H1 (cell line): Measurements from ENCODE around the gene SUPT20H. TPM values are rescaled to one million over a fixed set of nuclear protein-coding genes. Genes with fewer than 3 reads are reported as not detected.

ENCODE experiments used
- CTCF ChIA-PET: fragments of 300-600 bp; sonication (Branson Sonifier 250); formaldehyde crosslinking; loops from one replicate; lab custom pipeline; 2021; ENCODE audit not compliant: partially characterized antibody; lab: Charles Lee
- POLR2A ChIA-PET: fragments of 300-600 bp; sonication (Branson Sonifier 250); formaldehyde crosslinking; loops from one replicate; lab custom pipeline; 2021; ENCODE audit warnings: inconsistent platforms; ENCODE audit not compliant: partially characterized antibody; lab: Charles Lee
- DNase-seq, 2 experiments: peaks; one replicate each; pipeline versions ENCODE4 v3.0.0 to v3.0.0-alpha.2; 2010 to 2022; ENCODE audit warnings: low spot score in 2 of 2, low read depth in 1 of 2, mixed read lengths in 1 of 2
- FAIRE-seq: peaks from 2 replicates; lab custom pipeline; 2011; peaks lifted over from hg19 to GRCh38; lab: Jason Lieb, UNC
- H2AFZ ChIP-seq: 2 replicates; pipeline ENCODE4 v1.8.1; 2012; ENCODE audit warnings: low read length, inconsistent platforms
- H2AK5ac ChIP-seq: 2 replicates; pipeline ENCODE4 v1.6.1; 2013; ENCODE audit warnings: low read depth, low read length
- H2BK120ac ChIP-seq: replicated peaks from 2 replicates; pipeline ENCODE3; 2013; ENCODE audit warnings: low read depth, low read length, inconsistent platforms
- H2BK12ac ChIP-seq: 2 replicates; pipeline ENCODE4 v1.6.1; 2013; ENCODE audit warnings: low read depth, low read length
- H2BK15ac ChIP-seq: 2 replicates; pipeline ENCODE4 v1.6.1; 2013; ENCODE audit warnings: low read length
- H2BK20ac ChIP-seq: 2 replicates; pipeline ENCODE4 v1.6.1; 2013; ENCODE audit warnings: low read length
- H2BK5ac ChIP-seq: 2 replicates; pipeline ENCODE4 v1.6.1; 2013; ENCODE audit warnings: low read depth, low read length
- H3K14ac ChIP-seq: 2 replicates; pipeline ENCODE4 v1.6.1; 2013; ENCODE audit warnings: inconsistent platforms; ENCODE audit not compliant: insufficient read length
- H3K18ac ChIP-seq: 2 replicates; pipeline ENCODE4 v1.6.1; 2013; ENCODE audit warnings: low read length; ENCODE audit errors: extremely low read depth
- H3K23ac ChIP-seq: 2 replicates; pipeline ENCODE4 v1.6.1; 2013; ENCODE audit warnings: inconsistent platforms; ENCODE audit not compliant: insufficient read length
- H3K23me2 ChIP-seq: 2 replicates; pipeline ENCODE4 v1.6.1; 2013; ENCODE audit warnings: low read depth, low read length
- H3K27ac ChIP-seq: 2 replicates; pipeline ENCODE4 v1.6.1; 2011; ENCODE audit warnings: low read depth, low read length, inconsistent platforms
- H3K27me3 ChIP-seq, 4 experiments: replicated peaks in 1 of 4; 1 replicate in 1 of 4; 2 replicates in 3 of 4; pipeline versions ENCODE4 v1.6.1 to v1.8.1; 2011 to 2013; ENCODE audit warnings: low read length in 3 of 4, mild to moderate bottlenecking in 3 of 4, inconsistent platforms in 2 of 4, mixed read lengths in 2 of 4, moderate library complexity in 1 of 4; ENCODE audit not compliant: control insufficient read depth in 3 of 4, insufficient read depth in 3 of 4; ENCODE audit errors: extremely low read depth in 1 of 4
- H3K36me3 ChIP-seq, 4 experiments: 2 replicates each; pipeline versions ENCODE4 v1.6.1 to v1.8.1; 2011 to 2013; ENCODE audit warnings: mild to moderate bottlenecking in 4 of 4, low read length in 3 of 4, moderate library complexity in 2 of 4, control low read depth in 1 of 4, inconsistent platforms in 1 of 4; ENCODE audit not compliant: insufficient read depth in 4 of 4, control insufficient read depth in 2 of 4
- H3K4ac ChIP-seq: replicated peaks from 2 replicates; pipeline ENCODE3; 2013; ENCODE audit warnings: low read length, low read depth, mixed read lengths, inconsistent platforms; ENCODE audit not compliant: insufficient read length
- H3K4me1 ChIP-seq, 4 experiments: replicated peaks in 1 of 4; 1 replicate in 1 of 4; 2 replicates in 3 of 4; pipeline versions ENCODE4 v1.6.1 to v1.8.1; 2011 to 2013; ENCODE audit warnings: low read length in 3 of 4, inconsistent platforms in 2 of 4, mixed read lengths in 1 of 4; ENCODE audit not compliant: insufficient read depth in 4 of 4, control insufficient read depth in 3 of 4
- H3K4me2 ChIP-seq, 2 experiments: 2 replicates each; pipeline versions ENCODE4 v1.6.1 to v1.8.1; 2011 to 2013; ENCODE audit warnings: low read depth in 2 of 2, low read length in 2 of 2, control low read depth in 1 of 2, inconsistent platforms in 1 of 2, mild to moderate bottlenecking in 1 of 2; ENCODE audit not compliant: insufficient read depth in 1 of 2
- H3K4me3 ChIP-seq, 4 experiments: fragments of 200-600, 300-600 bp in 1 of 4; sonication (generic), shearing (Covaris generic), sonication (Bioruptor Twin) in 1 of 4; 2 replicates each; pipeline versions ENCODE4 v1.5.1 to v1.8.1; 2011 to 2016; ENCODE audit warnings: low read length in 4 of 4, low read depth in 3 of 4, control low read depth in 2 of 4, inconsistent platforms in 2 of 4, mild to moderate bottlenecking in 2 of 4, mixed read lengths in 1 of 4, moderate library complexity in 1 of 4; ENCODE audit not compliant: insufficient read depth in 2 of 4; ENCODE audit errors: extremely low read depth in 1 of 4
- H3K56ac ChIP-seq: replicated peaks from 2 replicates; pipeline ENCODE3; 2013; ENCODE audit warnings: low read depth, mild to moderate bottlenecking, mixed read lengths, low read length, inconsistent platforms; ENCODE audit not compliant: insufficient read length
- H3K79me1 ChIP-seq: 2 replicates; pipeline ENCODE4 v1.6.1; 2013; ENCODE audit warnings: low read depth, low read length, control low read depth
- H3K79me2 ChIP-seq, 2 experiments: 2 replicates each; pipeline versions ENCODE4 v1.6.1 to v1.8.1; 2012 to 2013; ENCODE audit warnings: low read length in 2 of 2, mild to moderate bottlenecking in 2 of 2, inconsistent platforms in 1 of 2; ENCODE audit not compliant: insufficient read depth in 2 of 2, control insufficient read depth in 1 of 2
- H3K9ac ChIP-seq, 4 experiments: replicated peaks in 1 of 4; 1 replicate in 1 of 4; 2 replicates in 3 of 4; pipeline versions ENCODE4 v1.6.1 to v1.8.1; 2011 to 2013; ENCODE audit warnings: low read depth in 3 of 4, low read length in 3 of 4, control low read depth in 2 of 4, mild to moderate bottlenecking in 2 of 4, moderate library complexity in 2 of 4, inconsistent platforms in 1 of 4; ENCODE audit errors: extremely low read depth in 1 of 4
- H3K9me3 ChIP-seq, 2 experiments: 2 replicates each; pipeline versions ENCODE4 v1.6.1 to v1.8.1; 2012 to 2013; ENCODE audit warnings: mild to moderate bottlenecking in 2 of 2, moderate library complexity in 2 of 2, control low read depth in 1 of 2, inconsistent platforms in 1 of 2, low read depth in 1 of 2, low read length in 1 of 2, mixed read lengths in 1 of 2; ENCODE audit not compliant: insufficient read depth in 2 of 2
- H4K20me1 ChIP-seq, 2 experiments: replicated peaks in 1 of 2; 2 replicates each; pipeline versions ENCODE3 to v1.8.1; 2011 to 2013; ENCODE audit warnings: inconsistent platforms in 2 of 2, low read length in 2 of 2, mild to moderate bottlenecking in 1 of 2; ENCODE audit not compliant: insufficient read depth in 2 of 2, control insufficient read depth in 1 of 2
- H4K5ac ChIP-seq: 2 replicates; pipeline ENCODE4 v1.6.1; 2013; ENCODE audit warnings: low read length, low read depth, mixed read lengths, inconsistent platforms; ENCODE audit not compliant: insufficient read length
- H4K8ac ChIP-seq: 2 replicates; pipeline ENCODE4 v1.8.0; 2013; ENCODE audit warnings: mild to moderate bottlenecking, moderate library complexity, low read length, inconsistent platforms; ENCODE audit not compliant: insufficient read depth; ENCODE audit errors: extremely low read depth
- H4K91ac ChIP-seq: replicated peaks from 2 replicates; pipeline ENCODE3; 2013; ENCODE audit warnings: low read length, mixed read lengths, inconsistent platforms; ENCODE audit not compliant: insufficient read length
- ASH2L ChIP-seq: fragments of 200-600, 300-600 bp; sonication (generic); IDR thresholded peaks from one replicate; pipeline ENCODE4 v1.7.1; 2017; ENCODE audit warnings: low read length
- ATF2 ChIP-seq: IDR thresholded peaks from 2 replicates; pipeline ENCODE4 v1.6.1; 2012; ENCODE audit warnings: low read length, inconsistent platforms
- CREB1 ChIP-seq: IDR thresholded peaks from 2 replicates; pipeline ENCODE4 v1.6.1; 2012; ENCODE audit warnings: inconsistent platforms
- KDM1A ChIP-seq: fragments of 200-600, 300-600 bp; sonication (generic); IDR thresholded peaks from 2 replicates; pipeline ENCODE4 v1.7.1; 2016; ENCODE audit warnings: mild to moderate bottlenecking, low read length, borderline replicate concordance
- MAX ChIP-seq: IDR thresholded peaks from 2 replicates; pipeline ENCODE4 v1.6.1; 2012; ENCODE audit warnings: inconsistent platforms
- NANOG ChIP-seq: IDR thresholded peaks from 2 replicates; pipeline ENCODE4 v1.6.1; 2011; ENCODE audit warnings: low read length, low read depth, mild to moderate bottlenecking, inconsistent platforms; ENCODE audit not compliant: insufficient read depth, poor library complexity, severe bottlenecking
- WGBS, 2 experiments: shearing (Covaris generic) in 1 of 2; methylation state at CpG; one replicate each; pipeline versions ENCODE4 v1.1.6 to v1.1.7; 2013 to 2015; ENCODE audit warnings: low lambda C conversion rate in 2 of 2, mixed read lengths in 2 of 2, inconsistent platforms in 1 of 2, low coverage in 1 of 2, missing lambda C conversion rate in 1 of 2; ENCODE audit not compliant: insufficient replicate concordance in 2 of 2, insufficient coverage in 1 of 2, insufficient read length in 1 of 2; ENCODE audit errors: extremely low coverage in 1 of 2, missing lambda C conversion rate in 1 of 2; 5-methylcytosine and 5-hydroxymethylcytosine counted together
- polyA plus RNA-seq, 7 experiments: library from polyadenylated mRNA; depleted of rRNA in 3 of 7; stranded (reverse) in 5 of 7; unstranded in 2 of 7; fragments of >200 nt in 5 of 7; fragments of 200-250 nt in 2 of 7; gene quantifications; 1 replicate in 5 of 7; 2 replicates in 1 of 7; 4 replicates in 1 of 7; pipeline versions ENCODE4 v1.2.1 to v1.2.3, GENCODE V29; 2011 to 2013; ENCODE audit warnings: missing spikeins in 2 of 7, mixed read lengths in 2 of 7
- total RNA-seq: library from RNA; stranded (reverse); fragmentation: NEBNext Ultra II Directional; extraction: Animal tissue kit (Norgen Biotek cat#: 25700); gene quantifications from 2 replicates; pipeline ENCODE4 v1.2.1, GENCODE V29; 2021

SUPT20H gene
- total and polyA plus RNA-seq, 2 of the 8 experiments (the other 6 are each of a cell fraction or from before 2014, with no cell fraction given) = 69.2 to 75.1 TPM

GRCh38 chr13:37065890-37066526 lies 6.5 kb upstream of the SUPT20H start:
- H3K9ac ChIP-seq = no peak overlapping the region
- no peak overlapping the region for H2BK20ac ChIP-seq
- peak overlapping the region; percentile 17 to 50 for H3K4me2 ChIP-seq
- H2BK15ac ChIP-seq = no peak overlapping the region
- H3K4me1 ChIP-seq = peaks cover 0 to 7% (median 5%) of the 10 kb centered on the region in 4 experiments; a peak in 5 of 7 replicates
- H4K8ac ChIP-seq = no peak overlapping the region
- H3K23me2 ChIP-seq = peaks cover 1% of the 10 kb centered on the region; the same call in 1 of the 2 replicates
- no peaks in the 10 kb centered on the region for H3K36me3 ChIP-seq
- 55% methylated on average over 6 of the region's 6 CpGs; no CpG with 5 or more reads in 1 of the 2 experiments for WGBS, 2 experiments
- H3K4ac ChIP-seq = no peak overlapping the region
- DNase-seq (no peak), FAIRE-seq (peak; percentile 89)
- no peaks in the 10 kb centered on the region for H3K79me2 ChIP-seq
- no peak overlapping the region for H2AK5ac ChIP-seq
- ChIA-PET CTCF (interaction anchor here (1.7 to 2.0 kb wide), 2 partner anchors 9 to 14 kb away, joined by 4 to 9 read pairs; no protein-coding TSS in a partner anchor), POLR2A (no interaction called here)
- no peak overlapping the region for H3K14ac ChIP-seq
- no peak overlapping the region for H4K91ac ChIP-seq
- H3K56ac ChIP-seq = no peak overlapping the region
- H3K23ac ChIP-seq = no peak overlapping the region
- H2BK120ac ChIP-seq = no peak overlapping the region
- no peak overlapping the region for H3K27ac ChIP-seq
- TF ChIP-seq ATF2 (no peak), MAX (no peak), CREB1 (no peak), ASH2L (no peak), KDM1A (no peak), NANOG (no peak)
- H3K9me3 ChIP-seq = no peaks in the 10 kb centered on the region
- no peaks in the 10 kb centered on the region for H3K79me1 ChIP-seq
- H2BK5ac ChIP-seq = no peak overlapping the region
- H4K20me1 ChIP-seq = no peaks in the 10 kb centered on the region
- H2AFZ ChIP-seq = peak overlapping the region; percentile 36; the same call in 1 of the 2 replicates
- no peak overlapping the region for H4K5ac ChIP-seq
- peak overlapping the region in 2 of 4 experiments; percentile 1 to 5; a peak in 1 of 8 replicates for H3K4me3 ChIP-seq
- no peak overlapping the region for H2BK12ac ChIP-seq
- no peaks in the 10 kb centered on the region for H3K27me3 ChIP-seq
- H3K18ac ChIP-seq = no peak overlapping the region
